ENCODE measurements around the gene TXNRD2.
A peak's percentile ranks its signal among the peaks of the same experiment; 100 is the strongest.

TXNRD2 gene

GRCh38 chr22:19974268-19974861 is 32.7 kb upstream of the TXNRD2 start:
- peak; percentile 88 for DNase-seq (ENCODE audit: low spot score)
- in situ Hi-C loops (cut with MboI; ENCODE audit: low pct_unique_long_range_greater_than_20kb, low sequenced_read_pairs, unreplicated experiment) = loop anchor here (25.0 kb wide), 2 partner anchors 112 to 313 kb away; partner anchors contain the start of genes GNB1L and RTL10
- TF ChIP-seq, protein P1, sequence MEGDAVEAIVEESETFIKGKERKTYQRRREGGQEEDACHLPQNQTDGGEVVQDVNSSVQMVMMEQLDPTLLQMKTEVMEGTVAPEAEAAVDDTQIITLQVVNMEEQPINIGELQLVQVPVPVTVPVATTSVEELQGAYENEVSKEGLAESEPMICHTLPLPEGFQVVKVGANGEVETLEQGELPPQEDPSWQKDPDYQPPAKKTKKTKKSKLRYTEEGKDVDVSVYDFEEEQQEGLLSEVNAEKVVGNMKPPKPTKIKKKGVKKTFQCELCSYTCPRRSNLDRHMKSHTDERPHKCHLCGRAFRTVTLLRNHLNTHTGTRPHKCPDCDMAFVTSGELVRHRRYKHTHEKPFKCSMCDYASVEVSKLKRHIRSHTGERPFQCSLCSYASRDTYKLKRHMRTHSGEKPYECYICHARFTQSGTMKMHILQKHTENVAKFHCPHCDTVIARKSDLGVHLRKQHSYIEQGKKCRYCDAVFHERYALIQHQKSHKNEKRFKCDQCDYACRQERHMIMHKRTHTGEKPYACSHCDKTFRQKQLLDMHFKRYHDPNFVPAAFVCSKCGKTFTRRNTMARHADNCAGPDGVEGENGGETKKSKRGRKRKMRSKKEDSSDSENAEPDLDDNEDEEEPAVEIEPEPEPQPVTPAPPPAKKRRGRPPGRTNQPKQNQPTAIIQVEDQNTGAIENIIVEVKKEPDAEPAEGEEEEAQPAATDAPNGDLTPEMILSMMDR (IDR thresholded peaks at IDR 0.05; ENCODE audit: extremely low read depth, insufficient read depth, missing control alignments) = no peak

- in situ Hi-C loops (cut with MboI; ENCODE audit: low pct_unique_long_range_greater_than_20kb, low sequenced_read_pairs, unreplicated experiment) = loop anchor here (25.0 kb wide), 2 partner anchors 111 to 314 kb away; partner anchors contain the start of genes GNB1L and RTL10
- DNase-seq (ENCODE audit: low spot score) = no peak
- TF ChIP-seq, protein P1 (IDR thresholded peaks at IDR 0.05; ENCODE audit: extremely low read depth, insufficient read depth, missing control alignments) = no peak
Measured at GRCh38 chr22:19973551-19974267, 32.1 kb upstream of the TXNRD2 start.

DNA sequence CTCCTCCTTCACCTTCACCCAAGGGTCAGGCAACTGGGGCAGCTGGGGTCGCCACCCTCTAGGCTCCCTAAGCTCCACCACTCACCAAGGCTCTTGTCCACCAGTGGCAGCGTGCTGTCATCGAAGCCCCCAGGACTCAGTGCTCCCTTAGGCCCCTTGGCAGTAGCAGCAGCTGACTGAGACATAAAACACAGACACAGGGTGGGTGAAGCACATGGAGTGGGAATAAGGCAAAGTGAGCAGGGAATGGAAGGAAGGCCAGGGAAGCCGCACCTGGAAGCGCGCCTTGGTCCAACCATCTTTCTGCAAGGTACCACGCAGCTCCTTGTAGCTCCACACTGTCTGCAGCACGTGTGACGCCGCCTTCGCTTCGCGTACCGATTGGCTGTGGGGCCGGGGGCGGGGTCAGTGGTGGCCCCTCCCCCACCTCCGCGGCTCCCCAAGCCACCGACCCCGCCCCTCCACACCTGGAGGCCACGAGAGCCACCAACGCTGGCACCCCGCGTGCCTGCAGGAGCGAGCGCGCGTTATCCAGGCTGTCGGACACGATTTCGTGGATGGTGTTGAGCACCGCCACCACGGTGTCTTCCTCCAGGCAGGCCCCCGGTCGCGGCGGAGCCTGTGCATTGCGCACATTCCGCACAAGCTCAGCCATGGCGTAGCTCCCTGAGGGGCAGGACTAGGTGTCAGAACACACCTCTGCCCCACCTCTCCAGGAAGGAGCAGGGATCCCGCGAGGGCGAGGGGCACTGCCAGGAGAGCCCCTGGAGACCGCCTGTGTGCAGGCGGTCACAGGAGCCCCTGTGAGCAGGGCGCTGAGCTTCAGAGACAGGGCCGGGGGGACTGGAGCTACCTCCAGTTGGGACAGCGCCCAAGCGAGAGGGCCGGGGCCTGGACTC is 31.3 kb upstream of the TXNRD2 start:
- TF ChIP-seq, protein P1 (IDR thresholded peaks at IDR 0.05; ENCODE audit: extremely low read depth, insufficient read depth, missing control alignments) = no peak
- in situ Hi-C loops (cut with MboI; ENCODE audit: low pct_unique_long_range_greater_than_20kb, low sequenced_read_pairs, unreplicated experiment) = loop anchor here (25.0 kb wide), 2 partner anchors 111 to 314 kb away; partner anchors contain the start of genes GNB1L and RTL10
- no peak for DNase-seq (ENCODE audit: low spot score)

- DNase-seq (ENCODE audit: low spot score) = no peak
- in situ Hi-C loops (cut with MboI; ENCODE audit: low pct_unique_long_range_greater_than_20kb, low sequenced_read_pairs, unreplicated experiment) = loop anchor here (25.0 kb wide), 2 partner anchors 110 to 315 kb away; partner anchors contain the start of genes GNB1L and RTL10
- TF ChIP-seq, protein P1 (IDR thresholded peaks at IDR 0.05; ENCODE audit: extremely low read depth, insufficient read depth, missing control alignments) = no peak
Measured at GRCh38 chr22:19972251-19972650, 30.6 kb upstream of the TXNRD2 start.

GRCh38 chr22:19971276-19972124 is 29.9 kb upstream of the TXNRD2 start:
- no peak for DNase-seq (ENCODE audit: low spot score)
- in situ Hi-C loops (cut with MboI; ENCODE audit: low pct_unique_long_range_greater_than_20kb, low sequenced_read_pairs, unreplicated experiment) = loop anchor here (25.0 kb wide), 2 partner anchors 109 to 316 kb away; partner anchors contain the start of genes GNB1L and RTL10
- TF ChIP-seq, protein P1 (IDR thresholded peaks at IDR 0.05; ENCODE audit: extremely low read depth, insufficient read depth, missing control alignments) = peak; percentile 4
